Hematopoietic multipotent progenitor cell treated with erythropoietin and hydrocortisone succinate and interleukin-3 and kit ligand, for 15 days (in vitro differentiated cells): ENCODE data around the gene CBFA2T2.
"Not testable (repeated sequence)": the region's sequence is repeated elsewhere in the genome, so short reads cannot be mapped to it uniquely, and the experiment has no call there.

Experiments used
- DNase-seq: peaks from one replicate; pipeline ENCODE4 v3.0.0-alpha.2; 2015; ENCODE audit warnings: low spot score

Gene CBFA2T2

DNA sequence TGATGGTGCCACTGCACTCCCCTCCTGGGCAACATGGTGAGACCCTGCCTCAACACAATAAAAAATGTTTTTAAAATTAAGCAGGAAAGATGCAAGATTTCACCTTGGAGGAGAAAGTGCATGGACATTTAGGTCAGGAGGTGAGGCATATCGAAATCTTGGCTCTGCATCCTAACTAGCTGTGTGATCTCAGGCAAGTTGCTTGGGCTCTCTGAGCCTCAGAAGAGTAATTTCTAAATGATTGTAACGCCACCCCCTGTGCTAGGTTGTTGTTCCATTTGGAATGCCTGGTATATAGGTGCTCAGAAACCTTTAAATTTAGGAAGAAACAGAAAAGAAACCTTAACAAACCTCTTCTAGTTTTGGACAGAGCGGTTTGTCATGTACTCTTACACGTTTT is 136.3 kb downstream of the CBFA2T2 start:
- no peak for DNase-seq

DNA sequence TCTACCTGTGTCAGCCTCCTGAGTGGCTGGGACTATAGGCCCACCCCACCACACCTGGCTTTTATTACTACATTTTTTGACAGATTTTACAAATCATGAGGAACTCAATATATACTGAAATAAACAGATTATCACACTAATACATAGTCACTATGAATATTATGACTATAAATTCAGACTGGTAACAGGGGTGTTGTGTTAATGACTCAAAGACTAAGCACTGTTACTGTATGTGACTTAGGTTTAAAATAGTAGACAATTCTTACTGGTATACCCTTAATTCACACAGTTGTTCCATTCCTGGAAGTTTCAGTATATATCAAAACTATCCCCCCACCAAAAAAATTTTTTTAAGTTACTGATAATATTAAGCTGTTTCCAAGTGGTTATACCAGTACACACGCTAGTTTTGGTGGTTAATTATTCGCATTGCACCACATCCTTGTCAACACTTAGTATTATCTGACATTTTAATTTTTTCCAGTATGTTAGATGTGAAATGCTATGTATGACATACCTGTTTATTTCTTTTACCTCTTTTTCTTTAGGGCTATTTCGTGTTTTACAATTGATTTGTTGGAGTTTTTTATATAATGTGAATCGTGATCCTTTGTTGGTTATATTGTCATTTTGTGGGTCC is 137.8 kb downstream of the CBFA2T2 start:
- no peak for DNase-seq

DNA sequence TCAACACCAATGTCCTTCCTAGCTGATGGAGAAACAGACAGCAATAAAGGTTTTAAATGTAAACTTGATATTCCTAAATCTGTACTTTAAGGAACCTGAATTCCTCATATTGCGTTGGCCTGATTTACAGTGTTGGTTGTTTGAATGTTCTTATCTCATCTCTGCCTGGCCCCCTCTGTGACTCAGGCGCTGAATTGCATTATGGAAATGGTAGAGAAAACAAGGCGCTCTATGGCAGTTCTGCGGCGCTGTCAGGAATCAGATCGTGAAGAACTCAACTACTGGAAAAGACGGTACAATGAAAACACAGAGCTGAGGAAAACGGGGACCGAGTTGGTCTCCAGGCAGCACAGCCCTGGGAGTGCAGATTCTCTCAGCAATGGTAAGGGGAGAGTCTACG is 139.6 kb downstream of the CBFA2T2 start:
- DNase-seq, result no peak

DNA sequence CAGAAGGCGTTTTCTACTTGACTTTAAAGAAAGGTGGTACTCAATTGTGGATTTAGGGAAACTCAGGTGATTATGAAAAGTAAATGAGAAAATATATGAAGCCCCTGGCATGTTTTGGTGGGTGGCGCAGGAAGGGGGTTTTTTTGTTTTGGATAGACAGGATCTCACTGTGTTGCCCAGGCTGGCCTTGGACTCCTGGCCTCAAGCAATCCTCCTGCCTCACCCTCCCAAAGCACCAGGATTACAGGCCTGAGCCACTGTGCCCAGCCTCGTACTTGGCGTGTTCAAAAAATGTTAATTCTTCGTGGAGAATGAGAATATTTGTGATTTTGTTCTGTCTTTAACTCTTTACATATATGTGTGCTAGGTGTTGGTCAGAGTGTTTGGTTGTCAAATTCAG is 140.1 kb downstream of the CBFA2T2 start:
- no peak for DNase-seq

DNA sequence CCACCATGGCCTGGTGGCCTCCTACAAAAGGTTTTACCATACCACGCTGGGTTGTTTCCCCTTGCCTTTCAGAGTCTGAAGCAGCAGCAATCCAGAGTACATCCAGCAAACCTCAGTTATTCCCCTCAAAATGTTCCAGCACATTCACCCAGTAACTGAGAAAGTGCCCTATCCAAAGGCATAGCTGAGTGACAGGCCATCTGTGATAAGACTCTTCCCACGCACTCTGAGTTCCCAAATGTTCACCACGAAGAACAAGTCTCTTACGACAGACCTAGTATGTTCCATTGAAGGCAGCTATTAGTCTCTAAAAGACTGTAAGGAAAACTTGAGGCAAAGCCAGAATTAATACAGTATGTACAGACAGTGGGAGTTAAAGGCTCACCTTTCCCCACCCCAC is 140.6 kb downstream of the CBFA2T2 start:
- DNase-seq, result no peak

DNA sequence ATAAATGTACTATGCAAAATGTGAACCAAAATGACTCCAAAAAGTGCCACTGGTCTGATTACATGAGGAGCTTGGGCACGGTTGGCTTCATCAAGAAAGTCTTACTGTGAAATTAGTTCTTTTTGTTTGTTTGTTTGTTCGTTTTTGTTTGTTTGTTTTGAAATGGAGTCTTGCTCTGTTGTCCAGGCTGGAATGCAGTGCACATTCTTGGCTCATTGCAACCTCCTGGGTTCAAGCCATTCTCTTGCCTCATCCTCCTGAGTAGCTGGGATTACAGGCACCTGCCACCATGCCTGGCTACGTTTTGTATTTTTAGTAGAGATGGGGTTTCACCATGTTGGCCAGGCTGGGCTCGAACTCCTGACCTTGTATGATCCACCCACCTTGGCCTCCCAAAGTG is 142.0 kb downstream of the CBFA2T2 start:
- not testable (repeated sequence) for DNase-seq

DNA sequence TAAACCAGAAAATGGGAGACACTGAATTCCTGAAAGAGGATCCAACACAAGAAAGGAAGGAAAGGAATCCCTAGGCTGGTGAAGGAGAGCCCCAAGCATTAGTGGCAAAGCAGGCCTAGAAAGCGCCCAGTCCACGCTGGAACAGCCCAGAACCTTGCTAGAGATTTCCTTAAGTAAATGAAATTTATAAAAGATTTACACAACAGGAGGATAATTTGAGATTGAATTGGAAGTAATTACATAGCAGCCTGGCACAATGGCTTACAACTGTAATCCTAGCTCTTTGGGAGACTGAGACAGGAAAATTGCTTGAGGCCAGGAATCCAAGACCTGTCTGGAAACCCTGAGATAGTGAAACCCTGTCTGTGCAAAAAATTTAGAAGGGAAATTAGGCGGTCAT is 145.4 kb downstream of the CBFA2T2 start:
- DNase-seq, result no peak

DNA sequence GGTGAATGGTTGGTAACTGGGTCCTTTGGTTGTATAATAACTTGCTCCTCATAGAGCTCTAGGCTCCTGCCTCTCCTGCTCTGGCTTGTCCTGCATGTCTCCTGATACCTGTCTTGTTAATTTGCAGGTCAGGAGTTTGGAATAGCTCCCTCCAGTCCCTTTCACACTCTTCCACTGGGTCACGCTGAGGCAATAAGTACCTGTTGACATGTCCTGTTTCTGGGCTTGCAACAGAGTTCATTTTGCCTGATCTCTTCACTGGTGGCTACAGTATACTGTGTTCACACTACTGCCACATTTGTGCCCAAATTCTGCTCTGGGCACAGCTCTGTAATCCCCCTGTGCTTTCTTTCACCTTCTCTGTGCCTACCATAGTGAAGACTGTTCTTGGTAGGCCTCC is 146.9 kb downstream of the CBFA2T2 start:
- DNase-seq, result no peak

DNA sequence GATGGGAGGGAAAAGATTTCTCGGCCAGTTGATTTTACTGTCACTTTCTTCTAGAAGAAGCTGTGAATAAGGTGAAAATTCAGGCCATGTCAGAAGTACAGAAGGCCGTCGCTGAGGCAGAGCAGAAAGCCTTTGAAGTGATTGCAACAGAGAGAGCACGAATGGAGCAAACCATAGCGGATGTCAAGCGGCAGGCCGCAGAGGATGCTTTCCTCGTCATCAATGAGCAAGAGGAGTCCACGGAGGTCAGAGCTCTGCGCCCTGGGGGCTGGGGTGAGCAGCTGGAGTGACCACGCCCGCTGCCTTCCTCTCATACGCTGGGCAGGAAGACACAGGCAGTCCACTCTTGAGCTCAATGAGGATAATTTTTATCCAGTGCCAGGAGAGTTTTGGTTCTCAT is 150.4 kb downstream of the CBFA2T2 start:
- DNase-seq, result no peak

DNA sequence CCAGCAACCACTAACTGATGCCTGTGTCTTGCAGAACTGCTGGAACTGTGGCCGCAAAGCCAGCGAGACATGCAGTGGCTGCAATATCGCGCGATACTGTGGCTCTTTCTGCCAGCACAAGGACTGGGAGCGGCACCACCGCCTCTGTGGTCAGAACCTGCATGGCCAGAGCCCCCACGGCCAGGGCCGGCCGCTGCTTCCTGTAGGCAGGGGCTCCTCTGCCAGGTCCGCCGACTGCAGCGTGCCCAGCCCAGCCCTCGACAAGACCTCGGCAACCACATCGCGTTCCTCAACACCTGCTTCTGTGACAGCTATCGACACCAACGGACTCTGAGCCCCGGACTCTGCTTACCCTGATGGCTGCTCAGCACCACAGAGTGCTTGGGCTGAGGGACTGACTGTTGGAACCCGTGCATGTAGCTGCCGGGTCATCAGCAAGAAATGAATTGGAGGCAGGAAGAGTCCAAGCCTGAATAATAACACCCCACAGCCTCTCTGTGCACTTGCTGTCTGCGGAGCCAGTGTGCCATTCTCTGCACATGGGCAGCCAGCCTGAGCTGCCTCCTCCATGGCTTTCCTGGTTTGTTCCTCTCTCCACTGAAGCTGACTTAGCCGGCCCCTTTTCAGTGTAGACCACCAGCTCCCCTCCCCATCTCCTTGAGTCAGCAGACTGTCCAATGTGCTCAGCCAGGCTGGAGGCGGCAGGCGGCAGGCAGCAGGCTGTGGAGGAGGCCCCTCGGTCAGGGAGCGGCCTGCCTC is 154.6 kb downstream of the CBFA2T2 start:
- DNase-seq, result no peak

DNA sequence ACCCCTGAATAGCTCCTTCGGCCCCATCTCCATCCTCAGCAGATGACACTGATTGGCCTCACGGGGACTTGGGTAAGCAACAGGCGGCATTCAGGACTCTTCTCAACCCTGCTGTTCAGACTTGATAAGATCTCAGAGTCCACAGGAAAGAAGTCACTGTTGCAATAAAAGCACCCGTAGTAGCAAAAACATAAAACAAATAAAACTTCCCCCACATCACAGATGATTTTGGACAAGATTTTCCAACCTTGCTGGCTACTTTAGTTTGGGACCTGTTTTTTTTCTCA is 155.1 kb downstream of the CBFA2T2 start:
- DNase-seq, result no peak

DNA sequence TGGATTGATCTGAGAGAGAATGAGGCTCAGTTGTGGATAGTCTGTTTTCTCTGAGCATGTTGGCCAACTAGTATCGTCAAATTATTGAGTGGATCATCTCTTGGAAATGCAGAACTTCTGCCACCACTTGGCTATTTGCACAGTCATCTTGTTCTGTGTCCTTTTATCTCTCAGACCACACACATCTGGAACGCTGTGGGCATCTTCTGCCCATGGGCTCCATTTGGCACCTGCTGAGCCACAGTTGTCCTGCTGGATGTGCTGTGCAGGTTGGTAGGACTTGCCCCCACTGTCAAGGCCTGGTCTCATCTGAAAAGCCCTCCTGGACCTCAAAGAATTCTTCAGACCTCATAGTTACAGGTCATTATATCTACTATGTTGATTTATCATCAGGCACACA is 155.5 kb downstream of the CBFA2T2 start:
- no peak for DNase-seq

DNA sequence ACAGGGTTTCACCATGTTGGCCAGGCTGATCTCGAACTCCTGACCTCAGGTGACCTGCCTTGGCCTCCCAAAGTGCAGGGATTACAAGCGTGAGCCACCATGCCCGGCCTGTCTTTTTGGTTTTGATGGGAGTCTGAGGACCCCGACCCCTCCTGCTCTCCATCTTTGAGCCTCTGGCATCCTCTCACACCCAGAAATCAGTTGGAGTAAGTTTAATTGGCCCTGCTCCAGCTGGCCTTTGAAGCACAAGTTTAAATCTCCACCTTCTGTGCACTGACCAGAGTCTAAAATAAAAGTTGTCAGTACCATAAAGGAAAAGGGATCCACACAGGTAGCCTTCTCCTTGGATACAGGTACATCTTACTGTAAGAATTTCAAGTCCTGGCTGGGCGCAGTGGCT is 156.3 kb downstream of the CBFA2T2 start:
- no peak for DNase-seq

DNA sequence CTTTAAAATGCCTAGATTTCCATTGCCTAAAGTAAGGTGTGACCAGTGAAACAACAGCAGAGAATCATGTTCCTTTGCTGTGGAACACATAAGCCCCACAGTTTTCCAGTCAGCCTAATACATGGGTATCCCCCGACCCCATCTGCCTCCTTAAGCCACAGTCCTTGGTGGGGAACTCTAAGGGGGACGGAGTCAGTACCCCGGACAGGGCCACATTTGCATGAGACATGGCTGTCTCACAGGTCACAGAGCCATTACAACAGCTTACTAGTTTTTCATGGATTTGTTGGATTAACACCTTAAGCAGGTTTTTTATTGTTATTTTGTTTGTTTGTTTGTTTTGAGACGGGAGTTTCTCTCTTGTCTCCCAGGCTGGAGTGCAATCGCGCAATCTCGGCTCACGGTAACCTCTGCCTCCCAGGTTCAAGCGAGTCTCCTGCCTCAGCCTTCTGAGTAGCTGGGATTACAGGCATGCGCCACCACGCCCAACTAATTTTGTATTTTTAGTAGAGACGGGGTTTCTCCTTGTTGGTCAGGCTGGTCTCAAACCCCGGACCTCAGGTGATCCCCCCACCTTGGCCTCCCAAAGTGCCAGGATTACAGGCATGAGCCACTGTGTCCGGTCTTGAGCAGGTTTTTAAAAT is 157.2 kb downstream of the CBFA2T2 start:
- DNase-seq, result not testable (repeated sequence)

DNA sequence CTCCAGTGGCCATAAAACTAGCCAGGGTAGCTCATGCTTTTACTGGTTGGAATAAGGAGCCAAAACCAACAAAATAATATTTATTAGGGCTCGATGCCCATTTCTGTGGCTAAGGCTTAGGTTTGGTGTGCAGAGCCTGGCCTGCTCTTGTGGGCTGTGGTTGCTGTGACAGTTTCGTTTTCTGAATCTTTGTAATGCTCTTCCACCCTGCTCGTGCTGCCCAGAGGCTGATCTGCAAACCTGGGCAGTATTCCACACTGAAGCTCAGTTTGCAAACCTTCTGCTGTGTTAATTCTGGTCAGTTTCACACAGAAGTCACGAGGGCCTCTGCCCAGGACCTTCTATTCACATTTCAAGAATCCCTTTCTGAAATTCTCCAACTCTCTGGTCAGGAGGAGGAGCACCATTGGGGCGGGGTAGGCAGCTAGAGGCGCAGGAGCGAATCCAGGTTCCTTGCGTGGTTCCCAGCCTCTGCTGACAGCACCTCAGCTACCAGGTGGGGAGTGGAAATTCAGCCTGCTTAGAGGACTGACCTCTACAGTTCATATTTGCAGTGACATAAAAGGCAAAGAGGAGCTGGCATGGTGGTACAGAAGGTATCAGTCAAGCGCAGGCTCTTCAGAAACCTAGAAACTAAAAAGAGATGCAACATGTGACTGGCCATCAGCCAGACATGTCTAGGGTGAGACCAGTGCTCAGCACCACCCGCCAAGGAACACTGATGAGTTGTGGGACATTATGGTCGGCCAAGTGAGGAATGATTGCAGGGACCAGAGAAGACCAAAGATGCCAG is 157.9 kb downstream of the CBFA2T2 start:
- no peak for DNase-seq

DNA sequence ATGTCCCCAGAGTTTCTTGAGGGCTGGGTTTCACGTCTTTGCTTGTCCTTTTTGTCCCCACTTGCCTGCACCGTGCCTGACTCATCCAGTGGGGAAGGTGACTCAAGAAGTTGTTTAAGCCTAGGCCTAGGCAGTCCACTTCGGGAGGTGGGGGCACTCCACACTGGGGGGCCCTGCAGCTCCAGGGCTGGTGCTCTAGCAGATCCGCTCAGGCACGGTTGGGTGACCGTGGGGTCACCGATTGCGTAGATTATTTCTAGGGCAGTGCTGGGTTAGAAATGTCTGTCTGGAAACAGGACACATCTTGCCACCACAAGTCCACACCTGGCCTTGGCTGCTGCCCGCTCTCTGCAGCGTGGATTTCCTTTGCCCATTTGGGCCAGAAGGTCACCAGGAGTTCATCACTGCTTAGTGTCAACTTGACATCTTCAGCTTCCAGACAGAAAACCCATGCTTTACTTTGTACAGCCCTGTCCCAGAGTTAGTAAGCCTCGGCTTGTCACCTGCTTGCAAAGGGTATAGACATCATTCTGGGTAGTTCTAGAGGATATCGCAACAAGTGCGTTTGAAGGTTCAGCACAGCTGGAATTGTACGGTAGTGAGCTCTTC is 158.6 kb downstream of the CBFA2T2 start:
- DNase-seq, result no peak

DNA sequence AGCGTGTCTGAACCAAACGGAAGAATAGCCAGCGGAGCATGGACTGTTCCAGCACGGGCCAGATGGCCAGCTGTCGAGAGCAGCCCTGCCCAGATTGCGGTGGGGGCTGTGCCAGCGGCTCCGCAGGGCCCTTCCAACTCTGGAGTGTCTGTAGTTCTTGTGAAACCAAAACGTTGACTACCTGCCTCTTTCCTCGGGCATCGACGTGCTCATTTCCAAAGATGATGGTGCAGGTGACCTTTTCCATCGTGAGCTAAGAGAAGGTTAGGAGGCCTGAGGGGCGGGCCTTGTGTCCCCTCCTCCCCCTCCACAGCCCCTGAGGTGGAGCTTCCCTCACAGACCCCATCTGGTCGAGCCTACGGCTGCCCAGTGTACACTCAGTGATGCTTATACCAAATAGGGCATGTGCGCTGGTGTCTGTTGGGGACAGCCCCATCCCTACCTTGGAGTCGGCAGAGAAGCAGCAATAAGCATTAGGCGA is 159.3 kb downstream of the CBFA2T2 start:
- no peak for DNase-seq

DNA sequence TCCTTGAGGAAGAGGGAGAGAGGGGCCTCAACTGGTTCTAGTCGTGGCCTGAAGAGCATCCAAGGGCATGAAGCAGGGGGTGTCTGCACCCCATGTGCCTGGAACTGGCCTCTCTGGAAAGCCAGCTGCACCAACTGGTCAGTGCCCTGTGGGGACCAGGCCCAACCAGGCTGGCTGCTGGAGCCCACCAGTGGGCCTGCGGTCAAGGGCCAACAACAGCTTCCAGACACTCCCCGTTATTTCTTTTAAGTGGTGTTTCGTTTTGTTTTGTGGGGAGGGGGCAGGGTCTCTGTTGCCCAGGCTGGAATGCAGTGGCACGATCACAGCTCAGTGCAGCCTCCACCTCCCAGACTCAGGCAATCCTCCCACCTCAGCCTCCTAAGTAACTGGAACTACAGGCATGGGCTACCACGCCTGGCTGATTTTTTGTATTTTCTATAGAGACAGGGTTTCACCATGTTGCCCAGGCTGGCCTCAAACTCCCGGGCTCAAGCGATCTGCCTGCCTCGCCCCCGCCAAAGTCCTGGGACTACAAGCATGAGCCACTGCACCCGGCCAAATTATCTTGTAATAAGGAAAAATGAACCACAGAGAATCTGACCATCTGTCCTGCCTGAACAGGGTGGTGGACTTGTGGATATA is 160.3 kb downstream of the CBFA2T2 start:
- DNase-seq, result no peak

DNA sequence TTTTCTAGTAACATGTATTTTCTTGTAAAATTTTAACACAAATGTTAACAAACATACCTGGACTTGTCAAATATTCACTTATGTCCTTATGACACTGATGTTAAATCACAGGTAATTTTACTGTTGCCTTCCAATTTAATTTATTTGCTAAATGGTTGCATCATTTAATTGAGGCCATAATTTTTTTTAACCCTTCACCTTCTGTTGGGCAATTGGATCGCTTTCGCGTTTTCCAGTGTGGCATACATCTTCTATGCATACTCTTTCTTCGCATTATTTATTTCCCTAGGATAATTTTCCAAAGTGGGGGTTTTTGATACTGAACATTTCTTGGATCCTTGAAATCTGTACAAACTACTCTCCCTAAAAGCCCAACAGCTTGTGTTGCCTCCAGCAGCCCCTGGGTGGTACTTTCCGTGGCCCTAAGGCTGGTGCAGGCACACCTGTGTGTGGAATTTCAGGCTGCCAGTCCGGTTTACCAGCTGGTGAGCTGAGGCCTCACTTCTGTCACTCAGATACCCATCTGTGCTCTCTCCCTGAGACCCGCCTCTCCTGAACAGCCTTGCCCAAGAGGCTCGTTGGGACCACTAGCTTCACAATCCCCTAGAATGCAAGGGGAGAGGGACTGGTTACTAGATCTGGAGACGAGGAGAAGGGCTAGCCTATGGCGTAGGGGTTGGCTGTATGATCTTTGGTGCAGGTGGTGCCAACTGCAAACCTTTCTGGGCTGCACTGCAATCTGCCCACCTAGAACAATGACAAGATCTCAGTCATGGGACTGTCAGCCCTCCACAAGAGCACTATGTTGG is 161.1 kb downstream of the CBFA2T2 start:
- no peak for DNase-seq

DNA sequence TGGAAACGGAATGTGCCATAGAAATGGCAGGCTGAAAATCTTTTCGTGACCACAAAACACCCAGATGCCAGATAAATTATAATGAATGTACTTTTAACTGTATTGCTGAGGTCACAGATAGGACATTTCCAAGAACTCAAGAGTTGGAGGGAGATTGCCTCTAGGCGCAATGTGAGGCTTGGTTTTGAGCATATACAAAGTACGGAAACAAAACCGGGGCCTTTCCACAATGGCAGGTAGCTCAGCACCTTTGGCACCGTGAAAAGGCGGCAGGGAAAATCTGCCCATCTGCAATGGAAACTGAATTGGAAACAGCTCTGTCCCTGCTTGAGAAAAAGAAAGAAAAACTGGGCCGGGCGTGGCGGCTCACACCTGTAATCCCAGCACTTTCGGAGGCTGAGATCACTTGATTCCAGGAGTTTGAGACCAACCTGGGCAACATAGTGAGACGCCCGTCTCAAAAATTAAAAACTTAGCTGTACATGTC is 161.7 kb downstream of the CBFA2T2 start:
- DNase-seq, result no peak
